Measurements from ENCODE around the gene BRAF.

The BRAF gene

GRCh38 chr7:140734096-140734495 is 190.6 kb downstream of the BRAF start:
- TF ChIP-seq, protein P1, sequence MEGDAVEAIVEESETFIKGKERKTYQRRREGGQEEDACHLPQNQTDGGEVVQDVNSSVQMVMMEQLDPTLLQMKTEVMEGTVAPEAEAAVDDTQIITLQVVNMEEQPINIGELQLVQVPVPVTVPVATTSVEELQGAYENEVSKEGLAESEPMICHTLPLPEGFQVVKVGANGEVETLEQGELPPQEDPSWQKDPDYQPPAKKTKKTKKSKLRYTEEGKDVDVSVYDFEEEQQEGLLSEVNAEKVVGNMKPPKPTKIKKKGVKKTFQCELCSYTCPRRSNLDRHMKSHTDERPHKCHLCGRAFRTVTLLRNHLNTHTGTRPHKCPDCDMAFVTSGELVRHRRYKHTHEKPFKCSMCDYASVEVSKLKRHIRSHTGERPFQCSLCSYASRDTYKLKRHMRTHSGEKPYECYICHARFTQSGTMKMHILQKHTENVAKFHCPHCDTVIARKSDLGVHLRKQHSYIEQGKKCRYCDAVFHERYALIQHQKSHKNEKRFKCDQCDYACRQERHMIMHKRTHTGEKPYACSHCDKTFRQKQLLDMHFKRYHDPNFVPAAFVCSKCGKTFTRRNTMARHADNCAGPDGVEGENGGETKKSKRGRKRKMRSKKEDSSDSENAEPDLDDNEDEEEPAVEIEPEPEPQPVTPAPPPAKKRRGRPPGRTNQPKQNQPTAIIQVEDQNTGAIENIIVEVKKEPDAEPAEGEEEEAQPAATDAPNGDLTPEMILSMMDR (IDR thresholded peaks at IDR 0.05; ENCODE audit: low read depth, low read length): no peak
- no peak overlapping the region for H3K4me3 ChIP-seq (replicated peaks in 1 of 2; ENCODE audit: low read depth in 2 of 2, low read length in 2 of 2)

DNA sequence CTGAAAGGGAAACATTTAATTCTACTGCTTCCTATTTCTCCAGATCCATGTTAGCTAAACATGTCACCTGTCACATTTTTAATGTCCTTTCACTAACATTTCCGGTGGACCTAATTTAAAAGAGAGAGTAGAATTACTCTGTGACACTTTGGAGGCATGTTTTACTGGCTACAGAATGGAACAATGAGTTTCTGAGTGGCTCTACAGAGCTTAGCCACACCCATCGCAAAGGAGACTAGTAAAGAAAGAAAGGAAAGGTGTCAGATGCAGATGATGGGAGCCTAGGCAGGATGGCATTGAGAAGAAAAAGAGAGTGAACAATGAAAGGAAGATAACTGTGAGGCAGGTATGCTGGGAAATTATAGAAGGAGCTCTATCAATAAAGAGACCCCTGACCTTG is 192.3 kb downstream of the BRAF start:
- TF ChIP-seq, protein P1 (IDR thresholded peaks at IDR 0.05; ENCODE audit: low read depth, low read length): no peak

More at GRCh38 chr7:140734096-140734495, 190.6 kb downstream of the BRAF start:
- DNase-seq (ENCODE audit: low read depth in 2 of 2): no peak

DNA sequence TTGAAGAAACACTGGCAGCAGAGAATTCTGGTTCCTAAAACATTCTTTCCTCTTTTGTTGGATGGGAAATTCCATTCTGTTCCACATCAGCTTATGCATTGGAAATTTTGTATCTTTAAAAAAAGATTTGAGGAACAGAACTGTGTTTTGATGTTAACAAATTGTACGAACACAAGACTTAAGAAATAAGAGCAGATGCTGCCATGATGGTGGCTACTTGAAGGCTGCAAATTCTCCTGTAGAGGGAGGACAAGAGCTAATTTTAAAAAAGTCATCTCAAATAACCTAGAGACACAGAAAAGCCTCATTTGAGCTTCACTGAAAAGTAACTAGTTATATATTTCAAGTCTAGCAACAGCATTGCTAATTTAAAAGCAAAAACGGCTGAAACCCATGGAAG is 198.4 kb downstream of the BRAF start:
- TF ChIP-seq, protein P1 (IDR thresholded peaks at IDR 0.05; ENCODE audit: low read depth, low read length): peak; percentile 44
- peak; percentile 38 to 55 for DNase-seq (ENCODE audit: low read depth in 2 of 2)
- H3K4me3 ChIP-seq (replicated peaks in 1 of 2; ENCODE audit: low read depth in 2 of 2, low read length in 2 of 2): no peak overlapping the region

More for the DNA sequence above, 192.3 kb downstream of the BRAF start:
- DNase-seq (ENCODE audit: low read depth in 2 of 2): no peak
- no peak overlapping the region for H3K4me3 ChIP-seq (replicated peaks in 1 of 2; ENCODE audit: low read depth in 2 of 2, low read length in 2 of 2)

DNA sequence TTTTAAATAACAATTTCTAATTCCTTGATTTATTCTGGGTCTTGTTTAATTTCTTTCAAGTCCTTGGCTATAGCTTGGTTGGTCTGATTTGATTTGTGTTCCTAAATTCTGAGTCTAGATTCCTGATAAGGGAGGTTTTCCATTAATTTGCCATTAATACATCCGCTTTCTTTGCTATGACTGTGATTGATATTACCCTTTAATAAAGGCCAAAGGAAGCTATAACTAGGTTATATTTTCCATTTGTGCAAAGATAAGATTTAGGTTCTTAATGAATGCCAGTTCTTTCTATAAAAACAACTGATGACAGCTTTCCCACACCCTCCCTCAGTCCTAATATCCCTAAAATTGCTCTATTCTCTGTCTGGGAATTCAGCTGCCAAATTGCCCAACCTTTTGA is 200.0 kb downstream of the BRAF start:
- H3K4me3 ChIP-seq (replicated peaks in 1 of 2; ENCODE audit: low read depth in 2 of 2, low read length in 2 of 2): no peak overlapping the region
- no peak for DNase-seq (ENCODE audit: low read depth in 2 of 2)
- TF ChIP-seq, protein P1 (IDR thresholded peaks at IDR 0.05; ENCODE audit: low read depth, low read length): no peak

DNA sequence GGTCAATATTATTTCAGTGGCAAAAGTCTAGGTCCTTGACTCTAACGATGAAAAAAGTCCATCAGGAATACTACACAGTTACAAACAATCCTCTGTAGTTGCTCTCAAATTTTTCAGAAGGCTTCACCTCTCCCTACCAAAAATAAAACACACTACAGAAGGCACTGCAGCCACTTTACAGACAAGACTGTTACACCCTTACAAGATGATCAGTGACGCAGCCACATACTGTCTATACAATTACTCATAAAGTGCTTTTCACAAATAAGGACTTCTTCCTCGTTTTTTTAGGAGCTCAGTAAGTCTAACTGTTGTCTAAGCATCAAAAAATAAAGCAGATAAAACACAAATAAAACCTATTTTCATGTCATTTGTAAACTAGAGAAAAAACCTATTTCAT is 201.2 kb downstream of the BRAF start:
- DNase-seq (ENCODE audit: low read depth in 2 of 2): no peak
- TF ChIP-seq, protein P1 (IDR thresholded peaks at IDR 0.05; ENCODE audit: low read depth, low read length): no peak

DNA sequence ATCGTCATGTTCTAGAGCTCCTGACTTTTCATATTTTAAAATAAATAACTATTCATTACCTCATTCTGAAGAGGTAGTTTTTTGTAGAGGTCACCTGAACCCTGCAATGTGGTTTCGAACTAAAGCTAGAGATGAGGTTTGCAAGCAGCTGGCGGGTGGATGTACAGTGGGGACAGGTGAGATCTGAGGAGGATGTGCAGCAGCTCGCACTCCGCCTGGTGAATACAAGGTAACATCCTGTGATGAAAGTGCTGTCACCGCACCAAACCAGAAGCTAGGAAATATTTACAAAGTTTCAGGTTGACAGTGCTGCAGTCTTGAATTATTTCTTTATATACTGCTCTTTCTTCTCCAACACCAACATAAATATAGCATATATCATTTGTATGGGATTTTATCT is 201.7 kb downstream of the BRAF start:
- TF ChIP-seq, protein P1 (IDR thresholded peaks at IDR 0.05; ENCODE audit: low read depth, low read length): no peak
- no peak for DNase-seq (ENCODE audit: low read depth in 2 of 2)
- H3K4me3 ChIP-seq (replicated peaks in 1 of 2; ENCODE audit: low read depth in 2 of 2, low read length in 2 of 2): no peak overlapping the region

More for the DNA sequence above, 201.2 kb downstream of the BRAF start:
- no peak overlapping the region for H3K4me3 ChIP-seq (replicated peaks in 1 of 2; ENCODE audit: low read depth in 2 of 2, low read length in 2 of 2)

DNA sequence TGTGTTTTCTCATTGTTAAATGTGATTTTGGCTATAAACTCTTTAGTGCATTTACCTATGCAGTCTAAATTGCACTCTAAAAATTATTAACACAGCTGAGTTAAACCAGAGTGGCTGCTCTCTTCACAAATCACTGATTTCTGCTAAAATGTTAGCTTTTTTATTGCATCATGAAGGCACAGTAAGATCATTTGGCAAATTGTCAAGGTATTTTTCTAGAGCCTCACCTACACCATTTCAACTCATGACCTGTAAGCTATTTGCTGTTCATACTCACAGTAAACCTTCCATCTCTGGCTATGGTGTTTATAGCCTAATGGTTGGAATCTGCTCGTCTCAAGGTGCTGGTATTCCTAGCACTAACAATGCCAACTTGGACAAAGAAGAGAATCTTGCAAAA is 202.5 kb downstream of the BRAF start:
- DNase-seq (ENCODE audit: low read depth in 2 of 2): no peak
- H3K4me3 ChIP-seq (replicated peaks in 1 of 2; ENCODE audit: low read depth in 2 of 2, low read length in 2 of 2): no peak overlapping the region
- TF ChIP-seq, protein P1 (IDR thresholded peaks at IDR 0.05; ENCODE audit: low read depth, low read length): no peak
